Measurements from ENCODE around the gene RAP2A.
A peak's percentile ranks its signal among the peaks of the same experiment; 100 is the strongest.

The RAP2A gene

GRCh38 chr13:97422118-97423054 lies 11.6 kb upstream of the RAP2A start:
- DNase-seq, result no peak

GRCh38 chr13:97423300-97424045 lies 10.5 kb upstream of the RAP2A start:
- no peak for DNase-seq

DNA sequence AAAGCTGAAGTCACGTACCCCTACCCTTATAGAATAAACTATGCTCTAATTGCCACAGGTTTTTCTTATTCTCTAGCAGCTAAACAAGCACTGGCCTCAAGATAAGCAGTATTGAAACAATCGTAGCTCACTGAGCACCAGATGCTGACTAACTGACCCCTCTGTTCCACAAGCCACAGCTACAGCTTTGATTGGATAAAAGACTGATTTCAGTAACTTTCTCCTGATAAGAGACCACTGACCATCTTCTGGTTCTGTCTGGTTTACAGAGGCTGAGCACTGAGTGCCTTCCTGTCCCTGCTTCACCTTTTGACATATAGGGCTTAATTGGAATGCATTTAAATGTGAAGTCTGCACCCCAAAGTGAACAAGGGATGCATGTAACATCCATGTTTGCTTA lies 8.4 kb upstream of the RAP2A start:
- no peak for DNase-seq

- DNase-seq, result no peak
Observed at GRCh38 chr13:97426695-97427094, 7.3 kb upstream of the RAP2A start.

GRCh38 chr13:97429681-97430081 lies 4.3 kb upstream of the RAP2A start:
- peak; percentile 14 to 69 for DNase-seq

DNA sequence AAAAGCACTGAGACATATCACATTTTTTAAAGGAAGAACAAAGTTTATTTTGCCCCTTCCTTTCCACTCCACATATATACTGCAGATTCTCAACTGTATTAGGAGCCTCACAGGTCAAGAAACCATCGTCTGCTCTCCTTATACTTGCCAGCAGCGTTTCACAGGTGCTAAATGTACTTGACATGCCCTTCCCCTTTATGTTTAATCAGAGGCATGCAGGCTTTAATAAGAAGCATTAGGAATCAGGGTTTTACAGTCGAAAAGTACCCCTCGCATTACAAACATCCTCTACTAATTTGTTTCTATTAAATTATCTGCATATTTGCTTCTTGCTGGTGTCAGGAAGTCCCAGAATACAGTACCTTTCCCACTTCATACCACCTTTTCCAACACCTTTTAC lies 3.7 kb upstream of the RAP2A start:
- peak in 1 of 2 experiments; percentile 45 for DNase-seq

DNA sequence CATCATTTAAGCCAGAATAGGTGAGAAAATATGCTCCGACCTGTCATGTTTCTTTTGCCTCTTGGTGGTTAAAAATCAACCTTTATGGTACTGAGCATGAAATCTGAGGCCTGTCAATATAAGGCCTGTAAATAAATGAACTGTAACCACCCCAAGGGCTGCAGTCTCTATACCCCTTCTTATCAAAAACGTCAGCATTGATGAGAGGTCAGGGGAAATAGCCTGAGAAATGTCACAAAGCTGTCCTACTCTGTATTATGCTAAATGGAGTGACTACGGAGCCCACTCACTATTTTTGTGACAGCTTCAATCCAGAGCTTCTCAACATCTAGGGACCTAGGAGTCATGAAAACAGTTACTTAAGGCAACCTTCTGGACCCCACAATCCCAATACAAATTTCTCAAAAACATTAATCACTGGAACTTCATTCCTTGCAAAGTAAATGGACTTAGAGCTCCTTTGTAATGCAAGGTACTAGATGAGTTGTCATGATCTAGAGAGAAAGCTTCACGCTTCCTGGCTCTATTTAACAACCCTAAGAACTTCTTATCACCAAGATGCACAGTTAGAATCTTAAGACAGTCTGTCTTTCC lies 2.7 kb upstream of the RAP2A start:
- DNase-seq, result no peak

GRCh38 chr13:97432232-97432916 lies 1.6 kb upstream of the RAP2A start:
- peak; percentile 6 to 39 for DNase-seq

GRCh38 chr13:97432917-97433726 lies 847 bp upstream of the RAP2A start:
- peak; percentile 100 for DNase-seq

DNA sequence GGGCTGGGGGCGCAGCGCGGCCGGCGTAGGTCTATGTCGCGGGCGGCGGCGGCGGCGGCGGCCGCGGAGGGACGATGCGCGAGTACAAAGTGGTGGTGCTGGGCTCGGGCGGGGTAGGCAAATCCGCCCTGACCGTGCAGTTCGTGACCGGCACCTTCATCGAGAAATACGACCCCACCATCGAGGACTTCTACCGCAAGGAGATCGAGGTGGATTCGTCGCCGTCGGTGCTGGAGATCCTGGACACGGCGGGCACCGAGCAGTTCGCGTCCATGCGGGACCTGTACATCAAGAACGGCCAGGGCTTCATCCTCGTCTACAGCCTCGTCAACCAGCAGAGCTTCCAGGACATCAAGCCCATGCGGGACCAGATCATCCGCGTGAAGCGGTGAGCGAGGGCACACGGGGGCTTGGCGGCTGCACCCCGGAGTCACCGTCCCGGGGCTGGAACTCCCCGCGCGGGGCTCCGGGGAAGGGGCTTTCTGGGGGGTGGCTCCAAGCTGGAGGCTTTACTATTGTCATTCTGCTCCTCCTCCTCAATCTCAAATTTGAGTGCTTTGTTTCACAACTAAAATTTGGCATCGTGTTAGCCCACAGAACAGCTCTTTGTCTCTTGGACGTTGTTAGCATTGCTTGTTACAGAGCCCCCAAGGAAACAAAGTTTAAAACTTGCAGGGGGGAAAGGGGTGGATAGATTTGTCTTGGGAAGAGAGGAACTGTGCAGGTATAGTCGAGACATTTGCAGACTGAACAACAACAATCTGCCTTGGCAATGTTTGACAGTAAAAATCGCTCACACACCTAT lies 630 bp downstream of the RAP2A start:
- DNase-seq, result peak in 1 of 2 experiments; percentile 54

GRCh38 chr13:97435323-97435722 lies 1.4 kb downstream of the RAP2A start:
- no peak for DNase-seq

DNA sequence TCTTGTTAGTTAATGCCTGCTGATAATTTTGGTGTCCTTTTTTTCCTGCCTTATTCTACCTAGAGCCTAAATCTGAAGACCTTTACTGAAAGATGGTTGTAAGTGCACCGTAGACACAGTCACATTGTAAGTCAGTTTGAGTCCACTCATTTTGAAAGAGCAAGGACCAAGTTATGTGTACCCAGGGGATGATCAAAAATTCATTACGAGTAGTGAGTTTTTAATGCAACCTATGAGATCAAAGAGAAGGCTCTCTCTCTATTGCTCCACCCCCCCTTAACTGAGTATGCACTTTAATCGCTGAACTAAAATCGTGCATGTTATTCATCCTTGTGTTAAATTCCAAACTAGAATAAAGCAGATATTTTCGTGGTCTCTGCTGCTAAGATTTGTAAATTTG lies 1.8 kb downstream of the RAP2A start:
- DNase-seq, result peak in 1 of 2 experiments; percentile 11

DNA sequence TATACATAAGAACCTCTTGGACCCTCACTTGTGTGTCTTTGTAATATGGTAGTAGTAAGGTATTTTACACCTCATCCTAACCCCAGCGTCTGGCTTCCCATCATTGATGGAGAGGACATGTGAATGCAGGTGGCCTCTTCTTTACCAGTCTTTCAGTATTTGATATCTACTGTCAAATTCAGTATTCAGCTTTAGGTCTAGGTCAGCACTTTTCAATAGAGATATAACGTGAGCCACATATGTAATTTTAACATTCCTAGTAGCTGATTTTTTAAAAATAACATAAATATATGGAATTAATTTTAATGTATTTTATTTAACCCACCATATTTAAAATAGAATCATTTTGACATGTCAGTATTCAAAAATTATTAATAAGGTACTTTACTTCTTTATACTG lies 2.9 kb downstream of the RAP2A start:
- DNase-seq, result no peak

- DNase-seq, result no peak
Observed at GRCh38 chr13:97437729-97438128, 3.8 kb downstream of the RAP2A start.

- DNase-seq, result no peak
Observed at GRCh38 chr13:97438856-97439595, 5.1 kb downstream of the RAP2A start.

DNA sequence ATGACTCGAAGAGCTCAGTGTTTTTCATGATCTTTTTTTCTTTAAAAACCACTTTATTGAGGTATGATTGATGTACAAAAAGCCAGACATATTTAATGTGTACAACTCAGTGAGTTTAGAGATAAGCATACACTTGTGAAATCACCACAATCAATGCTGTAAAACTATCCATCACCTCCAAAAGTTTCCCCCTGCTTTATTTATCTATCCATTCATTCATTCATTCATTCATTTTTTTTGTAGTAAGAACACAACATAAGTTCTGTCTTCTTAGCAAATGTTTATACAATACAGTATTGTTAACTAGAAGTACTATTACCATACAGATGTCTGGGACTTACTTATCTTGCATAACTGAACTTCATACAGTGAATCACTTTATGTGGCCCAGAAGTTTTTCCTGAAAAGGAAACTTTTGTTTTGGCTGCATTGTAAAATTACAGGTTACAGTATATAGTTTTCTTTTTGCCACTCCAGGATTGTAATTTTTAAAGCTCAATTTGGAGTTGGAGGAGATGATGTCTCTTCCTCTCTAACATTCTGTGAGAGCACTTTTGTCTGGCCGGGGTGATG lies 6.7 kb downstream of the RAP2A start:
- no peak for DNase-seq

DNA sequence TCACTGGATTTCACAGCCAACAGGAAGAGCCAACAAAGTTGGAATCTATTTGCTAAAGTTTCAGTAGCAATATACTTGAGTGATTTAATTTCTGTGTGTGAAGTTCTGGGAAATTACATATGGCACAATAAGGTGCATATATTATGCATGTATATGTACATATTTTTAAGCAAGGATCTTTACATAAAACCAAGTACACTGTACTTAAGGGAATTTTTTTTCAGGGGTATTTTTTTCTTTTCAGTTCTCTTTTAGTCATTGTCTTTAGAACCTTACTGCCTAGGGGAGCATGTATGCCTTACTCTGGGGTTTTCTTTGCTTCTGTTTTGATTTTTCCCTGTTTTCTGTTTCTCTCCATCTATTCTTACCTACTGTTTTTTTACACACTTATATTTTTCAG lies 7.4 kb downstream of the RAP2A start:
- no peak for DNase-seq

DNA sequence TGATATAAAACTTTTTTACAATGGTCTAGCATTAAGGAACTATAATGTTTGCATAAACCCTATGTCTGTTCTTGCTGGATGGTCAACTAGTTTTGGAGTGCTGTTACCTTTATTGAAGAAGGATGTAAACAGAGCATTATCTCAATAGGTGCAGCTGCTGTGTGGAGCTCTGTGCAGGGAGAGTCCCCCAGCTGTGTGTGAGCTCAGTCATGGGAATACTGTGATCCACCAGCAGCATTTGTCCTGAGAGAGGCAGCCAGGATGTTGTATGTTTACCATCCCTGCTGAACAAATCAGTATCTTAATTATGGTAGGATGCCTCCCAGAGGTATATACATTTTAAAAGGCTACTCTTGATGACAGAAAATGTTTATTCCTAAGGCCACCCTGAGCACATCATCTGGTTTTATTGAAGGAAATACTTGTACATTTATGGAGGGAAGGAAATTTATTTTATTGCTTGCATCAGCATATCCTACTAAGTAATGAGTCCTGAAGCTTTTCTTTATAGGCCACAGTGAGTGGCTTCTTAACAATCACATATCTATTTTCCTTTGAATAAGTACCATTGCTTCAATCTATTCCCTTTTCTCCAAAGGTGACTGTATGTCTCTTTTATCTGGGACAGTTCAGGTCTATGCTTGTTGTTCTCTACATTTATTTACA lies 11.7 kb downstream of the RAP2A start:
- DNase-seq, result no peak

GRCh38 chr13:97446448-97446847 lies 12.5 kb downstream of the RAP2A start:
- DNase-seq, result no peak

All from NCI-H524 (cell line).